Peyer's patch (tissue), 4 donors: ENCODE measurements around the gene PRELID2.

Experiments
- CTCF ChIP-seq, 6 experiments: fragments of 450-650 bp in 4 of 6; fragments of 200-600 bp in 2 of 6; sonication (generic) in 1 of 6; IDR thresholded peaks; one replicate each; pipeline ENCODE4 v1.5.1; 2017 to 2019; ENCODE audit warnings: antibody characterized with exemption in 6 of 6, mild to moderate bottlenecking in 3 of 6, moderate library complexity in 1 of 6
- POLR2A ChIP-seq, 2 donors: fragments of 450-650 bp; IDR thresholded peaks; one replicate each; pipeline ENCODE4 v1.5.1; 2017; ENCODE audit warnings: antibody characterized with exemption in 2 of 2, mild to moderate bottlenecking in 2 of 2, moderate library complexity in 2 of 2

DNA sequence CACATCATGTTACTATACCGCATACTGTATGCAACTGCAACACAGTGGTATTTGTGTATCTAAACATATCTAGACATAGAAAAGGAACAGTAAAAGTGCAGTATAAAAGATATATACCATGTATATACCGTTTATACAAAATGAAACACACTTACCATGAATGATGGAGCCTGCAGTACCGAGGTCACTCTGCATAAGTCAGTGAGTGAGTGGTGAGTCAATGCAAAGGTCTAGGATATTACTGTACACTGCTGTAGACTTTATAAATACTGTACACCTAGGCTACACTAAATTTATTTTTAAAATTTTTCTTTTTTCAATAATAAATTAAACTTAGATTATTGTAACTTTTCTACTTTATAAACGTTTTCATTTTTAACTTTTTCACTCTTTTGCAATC, 29.3 kb downstream of the PRELID2 start:
- TF ChIP-seq CTCF (IDR thresholded peaks at IDR 0.05) (no peak), POLR2A (IDR thresholded peaks at IDR 0.05) (no peak)
